Activated CD4-positive, CD25-positive, alpha-beta regulatory T cell treated with anti-CD3 and anti-CD28 coated beads, Interleukin-2, amount 50 U/mL, for 16 hours (primary cell): Measurements from ENCODE around the gene UPK3B.
A peak's percentile ranks its signal among the peaks of the same experiment; 100 is the strongest.
"Not testable (repeated sequence)": the region's sequence is repeated elsewhere in the genome, so short reads cannot be mapped to it uniquely, and the experiment has no call there.

Experiments used
- DNase-seq: peaks from one replicate; pipeline ENCODE4 v3.0.0-alpha.2; 2020; ENCODE audit warnings: low read depth, low spot score

The UPK3B gene

GRCh38 chr7:76509931-76510877, at the start of gene UPK3B:
Gene UPK3B, plus strand, starts transcription at chr7:76510552. Its CDS starts 101 bp downstream, at chr7:76510653.
- DNase-seq: no peak

- DNase-seq: not testable (repeated sequence)
These were observed 49.6 kb upstream of the UPK3B start for GRCh38 chr7:76460767-76461166.

- DNase-seq: peak; percentile 21
These were observed 48.8 kb upstream of the UPK3B start, which contains the start of gene DTX2 for GRCh38 chr7:76461464-76462101. Gene DTX2, plus strand, starts transcription at chr7:76461709. Its CDS starts 18,801 bp downstream, at chr7:76480510.

- not testable (repeated sequence) for DNase-seq
These were observed 48.0 kb upstream of the UPK3B start for GRCh38 chr7:76462271-76462882.

- not testable (repeated sequence) for DNase-seq
These were observed 45.4 kb upstream of the UPK3B start for GRCh38 chr7:76464959-76465358.

- DNase-seq: not testable (repeated sequence)
These were observed 44.4 kb upstream of the UPK3B start for GRCh38 chr7:76465950-76466349.

- not testable (repeated sequence) for DNase-seq
These were observed 42.5 kb upstream of the UPK3B start for GRCh38 chr7:76467743-76468404.

GRCh38 chr7:76471556-76472221, 38.7 kb upstream of the UPK3B start:
- DNase-seq: not testable (repeated sequence)

- not testable (repeated sequence) for DNase-seq
These were observed 37.3 kb upstream of the UPK3B start for GRCh38 chr7:76473097-76473496.

GRCh38 chr7:76476280-76476679, 34.1 kb upstream of the UPK3B start:
- not testable (repeated sequence) for DNase-seq

- not testable (repeated sequence) for DNase-seq
These were observed 33.4 kb upstream of the UPK3B start for GRCh38 chr7:76476742-76477474.

GRCh38 chr7:76479628-76480027, 30.7 kb upstream of the UPK3B start:
- not testable (repeated sequence) for DNase-seq

GRCh38 chr7:76480403-76481253, 29.7 kb upstream of the UPK3B start:
- DNase-seq: not testable (repeated sequence)

GRCh38 chr7:76482660-76483059, 27.7 kb upstream of the UPK3B start:
- not testable (repeated sequence) for DNase-seq

GRCh38 chr7:76483081-76483480, 27.3 kb upstream of the UPK3B start:
- not testable (repeated sequence) for DNase-seq

GRCh38 chr7:76484456-76484855, 25.9 kb upstream of the UPK3B start:
- DNase-seq: not testable (repeated sequence)

GRCh38 chr7:76485822-76486610, 24.3 kb upstream of the UPK3B start:
- DNase-seq: not testable (repeated sequence)

- not testable (repeated sequence) for DNase-seq
These were observed 23.7 kb upstream of the UPK3B start for GRCh38 chr7:76486618-76487017.
